HG03521 (cell line): ENCODE data around the gene TADA1.
A peak's percentile ranks its signal among the peaks of the same experiment; 100 is the strongest.
"Not testable (repeated sequence)": the region's sequence is repeated elsewhere in the genome, so short reads cannot be mapped to it uniquely, and the experiment has no call there.

Experiments
- ATAC-seq: cut with Tn5 transposase; IDR thresholded peaks from one replicate; pipeline ENCODE4 v1.9.1; 2021; ENCODE audit warnings: mild to moderate bottlenecking, moderate library complexity; ENCODE audit not compliant: unreplicated experiment

TADA1 gene

GRCh38 chr1:166848193-166848592, 27.9 kb downstream of the TADA1 start:
- no peak for ATAC-seq

- no peak for ATAC-seq
Observed at GRCh38 chr1:166844791-166845190, 31.3 kb downstream of the TADA1 start.

GRCh38 chr1:166843769-166844596, 32.1 kb downstream of the TADA1 start:
- no peak for ATAC-seq

GRCh38 chr1:166843322-166843721, 32.7 kb downstream of the TADA1 start:
- ATAC-seq: no peak

GRCh38 chr1:166840309-166841274, 35.5 kb downstream of the TADA1 start:
- no peak for ATAC-seq

GRCh38 chr1:166839600-166840308, 36.3 kb downstream of the TADA1 start:
- ATAC-seq: peak; percentile 36

- ATAC-seq: peak; percentile 97
Observed at GRCh38 chr1:166838766-166839599, 37.1 kb downstream of the TADA1 start, which contains the start of gene POGK. Gene POGK, plus strand, starts transcription at chr1:166839475. Its CDS starts 1,482 bp downstream, at chr1:166840957.

- ATAC-seq: no peak
Observed at GRCh38 chr1:166836733-166837132, 39.3 kb downstream of the TADA1 start.

GRCh38 chr1:166829762-166830161, 46.3 kb downstream of the TADA1 start:
- ATAC-seq: not testable (repeated sequence)

GRCh38 chr1:166827426-166827825, 48.6 kb downstream of the TADA1 start:
- no peak for ATAC-seq

GRCh38 chr1:166822385-166822784, 53.7 kb downstream of the TADA1 start:
- ATAC-seq: no peak

GRCh38 chr1:166819974-166820373, 56.1 kb downstream of the TADA1 start:
- no peak for ATAC-seq

GRCh38 chr1:166814611-166815010, 61.5 kb downstream of the TADA1 start:
- no peak for ATAC-seq

GRCh38 chr1:166813508-166814223, 62.4 kb downstream of the TADA1 start:
- no peak for ATAC-seq

- ATAC-seq: no peak
Observed at GRCh38 chr1:166811691-166812090, 64.4 kb downstream of the TADA1 start.

GRCh38 chr1:166808952-166809351, 67.1 kb downstream of the TADA1 start:
- no peak for ATAC-seq
